K562 (cell line): ENCODE data around the gene C6orf47. TPM values are rescaled to one million over a fixed set of nuclear protein-coding genes. Genes with fewer than 3 reads are reported as not detected.
A peak's percentile ranks its signal among the peaks of the same experiment; 100 is the strongest.

ENCODE experiments used
- CBFA2T3 ChIP-seq: fragments of 450-650 bp; IDR thresholded peaks from 2 replicates; pipeline ENCODE4 v1.6.1; 2017
- FOXJ2 ChIP-seq: fragments of 200-800 bp; sonication (Bioruptor generic); IDR thresholded peaks from 2 replicates; pipeline ENCODE4 v1.6.1; 2016; ENCODE audit warnings: missing genetic modification characterization, missing compliant biosample characterization
- GABPB2 ChIP-seq: fragments of 250-450 bp; sonication (Bioruptor Pico); conservative IDR thresholded peaks from 2 replicates; pipeline ENCODE4 v1.5.1; 2021; ENCODE audit warnings: mild to moderate bottlenecking
- MXI1 ChIP-seq: IDR thresholded peaks from 2 replicates; pipeline ENCODE4 v1.6.1; 2011; ENCODE audit warnings: low read depth, mild to moderate bottlenecking, improper control_type of control experiment, low read length
- NFXL1 ChIP-seq: fragments of 450-650 bp; formaldehyde crosslinking; IDR thresholded peaks from 2 replicates; pipeline ENCODE4 v1.4.0; 2021; ENCODE audit warnings: mild to moderate bottlenecking
- OTX1 ChIP-seq: fragments of 450-650 bp; formaldehyde crosslinking; IDR thresholded peaks from 2 replicates; pipeline ENCODE4 v1.4.0; 2022; ENCODE audit warnings: mild to moderate bottlenecking
- POLR2A ChIP-seq: fragments of 450-650 bp; conservative IDR thresholded peaks from 2 replicates; pipeline ENCODE4 v1.6.1; 2016
- SAFB ChIP-seq: fragments of 200-400 bp; formaldehyde crosslinking; IDR thresholded peaks from 2 replicates; pipeline ENCODE4 v1.6.1; 2017; ENCODE audit warnings: low read depth, low read length, borderline replicate concordance
- SP2 ChIP-seq: IDR thresholded peaks from 2 replicates; pipeline ENCODE4 v1.6.1; 2011; ENCODE audit warnings: mild to moderate bottlenecking, low read depth, low read length, moderate library complexity; ENCODE audit not compliant: poor library complexity, severe bottlenecking; ENCODE audit errors: extremely low read depth
- TARDBP ChIP-seq: fragments of 450-650 bp; IDR thresholded peaks from 2 replicates; pipeline ENCODE4 v1.6.1; 2016
- XRCC5 ChIP-seq: fragments of 200-400 bp; formaldehyde crosslinking; IDR thresholded peaks from 2 replicates; pipeline ENCODE4 v1.6.1; 2017; ENCODE audit warnings: low read depth, mild to moderate bottlenecking, low read length
- YY1 ChIP-seq, 3 experiments: IDR thresholded peaks; 2 replicates each; pipeline ENCODE4 v1.6.1; 2011; ENCODE audit warnings: low read length in 2 of 3, mild to moderate bottlenecking in 2 of 3, moderate library complexity in 2 of 3, borderline replicate concordance in 1 of 3, control low read depth in 1 of 3, low read depth in 1 of 3; ENCODE audit not compliant: insufficient read depth in 3 of 3, insufficient replicate concordance in 2 of 3, control insufficient read depth in 1 of 3, insufficient read length in 1 of 3; ENCODE audit errors: extremely low read depth in 1 of 3
- ZNF77 ChIP-seq: fragments of 250-450 bp; sonication (Bioruptor Pico); IDR thresholded peaks from 2 replicates; pipeline ENCODE4 v1.5.0; 2020
- polyA plus RNA-seq, 8 experiments: library from polyadenylated mRNA; depleted of rRNA in 4 of 8; stranded (reverse) in 5 of 8; unstranded in 3 of 8; fragments of >200 nt; fragmentation: Nextera tagmentation in 2 of 8; fragmentation: Illumina TruSeq in 1 of 8; extraction: Ambion mirVana in 2 of 8; extraction: Trizol in 1 of 8; gene quantifications; 2 replicates each; pipeline versions ENCODE4 v1.2.1 to v1.2.3, GENCODE V29; 2011 to 2014; ENCODE audit warnings: inconsistent platforms in 1 of 8, missing spikeins in 1 of 8
- total RNA-seq, 7 experiments: library from RNA; depleted of rRNA in 6 of 7; stranded (reverse); fragments of >200 nt in 6 of 7; fragmentation: Illumina TruSeq in 2 of 7; extraction: Trizol in 2 of 7; gene quantifications; 2 replicates each; pipeline versions ENCODE4 v1.2.1 to v1.2.3, GENCODE V29; 2011 to 2021; ENCODE audit warnings: low replicate concordance in 1 of 7
- TF ChIP-seq, protein P1 (sequence below): fragments of 200-800 bp; sonication (Bioruptor generic); IDR thresholded peaks from 2 replicates; pipeline ENCODE4 v1.6.1; 2017; ENCODE audit warnings: missing genetic modification characterization, missing compliant biosample characterization
- TF ChIP-seq, protein P2 (sequence below), 2 experiments: fragments of 250-450 bp in 1 of 2; fragments of 450-650 bp in 1 of 2; sonication (Bioruptor Pico) in 1 of 2; IDR thresholded peaks; 2 replicates each; pipeline versions ENCODE4 v1.6.1 to v1.8.0; 2016 to 2021; ENCODE audit warnings: mild to moderate bottlenecking in 2 of 2, moderate library complexity in 2 of 2, missing compliant biosample characterization in 1 of 2, missing genetic modification characterization in 1 of 2
- TF ChIP-seq, protein P3 (sequence below): fragments of 450-650 bp; IDR thresholded peaks from 2 replicates; pipeline ENCODE4 v1.6.1; 2018; ENCODE audit not compliant: partially characterized antibody
- TF ChIP-seq, protein P4 (sequence below): fragments of 450-650 bp; formaldehyde crosslinking; conservative IDR thresholded peaks from 2 replicates; pipeline ENCODE4 v1.4.0; 2022; ENCODE audit warnings: mild to moderate bottlenecking, missing genetic modification characterization
- TF ChIP-seq, protein P5 (sequence below): sonication (generic); formaldehyde crosslinking; IDR thresholded peaks from 2 replicates; pipeline ENCODE4 v1.8.1; 2023; ENCODE audit warnings: mild to moderate bottlenecking, missing genetic modification reagents

Gene C6orf47
- total and polyA plus RNA-seq, 9 of the 15 experiments (the other 6 are each of a cell fraction or from before 2014, with no cell fraction given): 0.14 to 43.8 (median 27.0) TPM

DNA sequence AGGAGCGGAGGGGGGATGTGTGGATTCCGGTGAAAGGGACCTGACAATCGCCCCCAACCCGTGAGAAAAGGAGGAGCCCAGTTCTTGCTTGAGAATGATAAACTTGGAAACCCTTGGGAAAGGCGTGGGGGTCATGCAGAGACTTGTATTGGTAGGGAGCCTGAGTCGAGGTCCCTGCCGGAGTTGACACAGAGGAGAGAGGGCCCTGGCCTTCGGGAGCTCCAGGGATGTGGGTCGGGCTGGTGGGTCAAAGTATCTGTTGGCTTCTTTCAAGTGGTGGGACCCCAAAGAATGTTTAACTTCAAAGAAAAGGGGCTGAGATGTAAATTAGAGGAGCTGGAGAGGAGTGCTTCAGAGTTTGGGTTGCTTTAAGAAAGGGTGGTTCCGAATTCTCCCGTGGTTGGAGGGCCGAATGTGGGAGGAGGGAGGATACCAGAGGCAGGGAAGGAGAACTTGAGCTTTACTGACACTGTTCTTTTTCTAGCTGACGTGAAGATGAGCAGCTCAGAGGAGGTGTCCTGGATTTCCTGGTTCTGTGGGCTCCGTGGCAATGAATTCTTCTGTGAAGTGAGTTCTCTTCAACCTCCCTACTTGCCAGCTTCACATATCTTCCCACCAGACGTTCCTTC, 5.9 kb upstream of the C6orf47 start (continued):
- 0 out of 2 replicates have a peak, but pooled peaks have one; percentile 78 for TF ChIP-seq GABPB2 (CRISPR knock-in tag)
- no peak for TF ChIP-seq CBFA2T3
- TF ChIP-seq POLR2A: no peak
- TF ChIP-seq NFXL1 (CRISPR knock-in tag): no peak
- TF ChIP-seq, protein P1, sequence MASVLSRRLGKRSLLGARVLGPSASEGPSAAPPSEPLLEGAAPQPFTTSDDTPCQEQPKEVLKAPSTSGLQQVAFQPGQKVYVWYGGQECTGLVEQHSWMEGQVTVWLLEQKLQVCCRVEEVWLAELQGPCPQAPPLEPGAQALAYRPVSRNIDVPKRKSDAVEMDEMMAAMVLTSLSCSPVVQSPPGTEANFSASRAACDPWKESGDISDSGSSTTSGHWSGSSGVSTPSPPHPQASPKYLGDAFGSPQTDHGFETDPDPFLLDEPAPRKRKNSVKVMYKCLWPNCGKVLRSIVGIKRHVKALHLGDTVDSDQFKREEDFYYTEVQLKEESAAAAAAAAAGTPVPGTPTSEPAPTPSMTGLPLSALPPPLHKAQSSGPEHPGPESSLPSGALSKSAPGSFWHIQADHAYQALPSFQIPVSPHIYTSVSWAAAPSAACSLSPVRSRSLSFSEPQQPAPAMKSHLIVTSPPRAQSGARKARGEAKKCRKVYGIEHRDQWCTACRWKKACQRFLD (CRISPR knock-in tag): no peak
- no peak for TF ChIP-seq SAFB
- TF ChIP-seq, protein P2, sequence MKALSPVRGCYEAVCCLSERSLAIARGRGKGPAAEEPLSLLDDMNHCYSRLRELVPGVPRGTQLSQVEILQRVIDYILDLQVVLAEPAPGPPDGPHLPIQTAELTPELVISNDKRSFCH (CRISPR knock-in tag; IDR thresholded peaks at IDR 0.05): no peak
- TF ChIP-seq, protein P2 (tag; IDR thresholded peaks at IDR 0.05): no peak
- no peak for TF ChIP-seq SP2
- no peak for TF ChIP-seq OTX1 (CRISPR knock-in tag)
- 0 out of 2 replicates have a peak, but pooled peaks have one; percentile 48 for TF ChIP-seq MXI1
- TF ChIP-seq YY1 (IDR thresholded peaks at IDR 0.05; ENCODE audit: borderline replicate concordance in 1 of 3, control insufficient read depth in 1 of 3, extremely low read depth in 1 of 3, insufficient read depth in 3 of 3, insufficient read length in 1 of 3, insufficient replicate concordance in 2 of 3, low read depth in 1 of 3, low read length in 2 of 3): no peak
- TF ChIP-seq, protein P3, sequence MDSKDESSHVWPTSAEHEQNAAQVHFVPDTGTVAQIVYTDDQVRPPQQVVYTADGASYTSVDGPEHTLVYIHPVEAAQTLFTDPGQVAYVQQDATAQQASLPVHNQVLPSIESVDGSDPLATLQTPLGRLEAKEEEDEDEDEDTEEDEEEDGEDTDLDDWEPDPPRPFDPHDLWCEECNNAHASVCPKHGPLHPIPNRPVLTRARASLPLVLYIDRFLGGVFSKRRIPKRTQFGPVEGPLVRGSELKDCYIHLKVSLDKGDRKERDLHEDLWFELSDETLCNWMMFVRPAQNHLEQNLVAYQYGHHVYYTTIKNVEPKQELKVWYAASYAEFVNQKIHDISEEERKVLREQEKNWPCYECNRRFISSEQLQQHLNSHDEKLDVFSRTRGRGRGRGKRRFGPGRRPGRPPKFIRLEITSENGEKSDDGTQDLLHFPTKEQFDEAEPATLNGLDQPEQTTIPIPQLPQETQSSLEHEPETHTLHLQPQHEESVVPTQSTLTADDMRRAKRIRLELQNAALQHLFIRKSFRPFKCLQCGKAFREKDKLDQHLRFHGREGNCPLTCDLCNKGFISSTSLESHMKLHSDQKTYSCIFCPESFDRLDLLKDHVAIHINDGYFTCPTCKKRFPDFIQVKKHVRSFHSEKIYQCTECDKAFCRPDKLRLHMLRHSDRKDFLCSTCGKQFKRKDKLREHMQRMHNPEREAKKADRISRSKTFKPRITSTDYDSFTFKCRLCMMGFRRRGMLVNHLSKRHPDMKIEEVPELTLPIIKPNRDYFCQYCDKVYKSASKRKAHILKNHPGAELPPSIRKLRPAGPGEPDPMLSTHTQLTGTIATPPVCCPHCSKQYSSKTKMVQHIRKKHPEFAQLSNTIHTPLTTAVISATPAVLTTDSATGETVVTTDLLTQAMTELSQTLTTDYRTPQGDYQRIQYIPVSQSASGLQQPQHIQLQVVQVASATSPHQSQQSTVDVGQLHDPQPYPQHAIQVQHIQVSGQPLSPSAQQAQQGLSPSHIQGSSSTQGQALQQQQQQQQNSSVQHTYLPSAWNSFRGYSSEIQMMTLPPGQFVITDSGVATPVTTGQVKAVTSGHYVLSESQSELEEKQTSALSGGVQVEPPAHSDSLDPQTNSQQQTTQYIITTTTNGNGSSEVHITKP: no peak
- TF ChIP-seq, protein P4, sequence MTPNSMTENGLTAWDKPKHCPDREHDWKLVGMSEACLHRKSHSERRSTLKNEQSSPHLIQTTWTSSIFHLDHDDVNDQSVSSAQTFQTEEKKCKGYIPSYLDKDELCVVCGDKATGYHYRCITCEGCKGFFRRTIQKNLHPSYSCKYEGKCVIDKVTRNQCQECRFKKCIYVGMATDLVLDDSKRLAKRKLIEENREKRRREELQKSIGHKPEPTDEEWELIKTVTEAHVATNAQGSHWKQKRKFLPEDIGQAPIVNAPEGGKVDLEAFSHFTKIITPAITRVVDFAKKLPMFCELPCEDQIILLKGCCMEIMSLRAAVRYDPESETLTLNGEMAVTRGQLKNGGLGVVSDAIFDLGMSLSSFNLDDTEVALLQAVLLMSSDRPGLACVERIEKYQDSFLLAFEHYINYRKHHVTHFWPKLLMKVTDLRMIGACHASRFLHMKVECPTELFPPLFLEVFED (CRISPR knock-in tag): no peak
- TF ChIP-seq FOXJ2 (tag): no peak
- TF ChIP-seq XRCC5: 0 out of 2 replicates have a peak, but pooled peaks have one; percentile 53
- TF ChIP-seq TARDBP: no peak; the same call in 1 of the 2 replicates
- TF ChIP-seq ZNF77 (CRISPR knock-in tag): no peak
- TF ChIP-seq, protein P5, sequence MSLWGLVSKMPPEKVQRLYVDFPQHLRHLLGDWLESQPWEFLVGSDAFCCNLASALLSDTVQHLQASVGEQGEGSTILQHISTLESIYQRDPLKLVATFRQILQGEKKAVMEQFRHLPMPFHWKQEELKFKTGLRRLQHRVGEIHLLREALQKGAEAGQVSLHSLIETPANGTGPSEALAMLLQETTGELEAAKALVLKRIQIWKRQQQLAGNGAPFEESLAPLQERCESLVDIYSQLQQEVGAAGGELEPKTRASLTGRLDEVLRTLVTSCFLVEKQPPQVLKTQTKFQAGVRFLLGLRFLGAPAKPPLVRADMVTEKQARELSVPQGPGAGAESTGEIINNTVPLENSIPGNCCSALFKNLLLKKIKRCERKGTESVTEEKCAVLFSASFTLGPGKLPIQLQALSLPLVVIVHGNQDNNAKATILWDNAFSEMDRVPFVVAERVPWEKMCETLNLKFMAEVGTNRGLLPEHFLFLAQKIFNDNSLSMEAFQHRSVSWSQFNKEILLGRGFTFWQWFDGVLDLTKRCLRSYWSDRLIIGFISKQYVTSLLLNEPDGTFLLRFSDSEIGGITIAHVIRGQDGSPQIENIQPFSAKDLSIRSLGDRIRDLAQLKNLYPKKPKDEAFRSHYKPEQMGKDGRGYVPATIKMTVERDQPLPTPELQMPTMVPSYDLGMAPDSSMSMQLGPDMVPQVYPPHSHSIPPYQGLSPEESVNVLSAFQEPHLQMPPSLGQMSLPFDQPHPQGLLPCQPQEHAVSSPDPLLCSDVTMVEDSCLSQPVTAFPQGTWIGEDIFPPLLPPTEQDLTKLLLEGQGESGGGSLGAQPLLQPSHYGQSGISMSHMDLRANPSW: 0 out of 2 replicates have a peak, but pooled peaks have one; percentile 30
